NAMALWA (cell line): ENCODE data around the gene POLG2.

Experiments
- DNase-seq: peaks from one replicate; pipeline ENCODE4 v3.0.0-alpha.2; 2015; ENCODE audit warnings: low spot score

Gene POLG2

GRCh38 chr17:64496786-64497564 lies at the start of gene POLG2:
Gene POLG2 (minus strand): TSS chr17:64497054. CDS start chr17:64496968, 86 bp downstream.
- peak; percentile 97 for DNase-seq

- no peak for DNase-seq
These were observed 47.9 kb upstream of the POLG2 start for GRCh38 chr17:64544742-64545141.

DNA sequence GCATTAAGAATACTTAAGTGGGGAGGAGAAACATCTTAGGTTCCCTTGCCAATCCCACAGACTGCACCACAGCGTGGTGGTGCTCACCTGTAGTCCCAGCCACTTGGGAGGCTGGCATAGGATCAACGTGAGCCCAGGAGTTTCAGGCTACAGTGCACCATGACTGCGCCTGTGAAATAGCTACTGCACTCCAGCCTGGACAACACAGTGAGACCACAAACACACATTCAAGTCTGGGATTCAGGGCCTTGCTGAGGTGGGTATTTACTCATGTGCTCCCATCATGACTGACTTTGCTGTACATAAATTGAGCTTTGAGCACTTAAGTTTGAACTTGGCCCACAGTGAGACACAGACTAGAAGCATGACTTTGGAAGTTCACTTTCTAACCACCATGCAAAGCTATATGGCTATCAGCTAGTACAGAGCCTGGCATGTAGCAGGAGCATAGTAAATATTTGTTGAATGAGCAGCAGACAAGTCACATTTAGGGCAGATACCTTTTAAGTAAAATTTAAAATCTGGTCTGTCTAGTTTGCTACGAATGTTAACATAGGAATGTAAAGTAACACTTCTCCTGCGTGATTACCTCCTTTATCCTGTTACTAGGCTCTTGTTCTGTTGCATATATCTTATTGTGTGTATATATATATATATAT lies 43.4 kb upstream of the POLG2 start:
- no peak for DNase-seq

GRCh38 chr17:64538508-64539130 lies 41.8 kb upstream of the POLG2 start:
- DNase-seq, result no peak

DNA sequence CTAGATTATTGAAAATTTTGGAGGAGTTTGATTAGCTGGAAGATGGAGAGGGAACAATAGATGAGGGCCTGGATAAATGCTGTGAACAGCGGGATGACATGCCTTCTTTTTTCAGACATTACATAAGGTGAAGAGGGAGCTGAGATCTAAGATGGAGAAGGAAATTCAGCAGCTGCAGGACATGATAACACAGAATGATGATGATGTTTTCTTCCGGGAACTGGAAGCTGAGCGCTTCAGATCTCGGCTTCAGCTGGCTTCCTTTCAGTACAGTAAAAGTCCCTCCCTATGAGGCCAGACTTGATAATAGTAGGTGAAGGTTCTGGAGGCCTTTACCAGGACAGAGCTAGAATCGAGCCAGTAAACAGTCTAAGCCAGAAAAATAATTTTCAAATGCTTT lies 40.6 kb upstream of the POLG2 start:
- DNase-seq, result no peak

- no peak for DNase-seq
These were observed 40.1 kb upstream of the POLG2 start for GRCh38 chr17:64536913-64537312.

GRCh38 chr17:64535357-64535756 lies 38.5 kb upstream of the POLG2 start:
- DNase-seq, result no peak

DNA sequence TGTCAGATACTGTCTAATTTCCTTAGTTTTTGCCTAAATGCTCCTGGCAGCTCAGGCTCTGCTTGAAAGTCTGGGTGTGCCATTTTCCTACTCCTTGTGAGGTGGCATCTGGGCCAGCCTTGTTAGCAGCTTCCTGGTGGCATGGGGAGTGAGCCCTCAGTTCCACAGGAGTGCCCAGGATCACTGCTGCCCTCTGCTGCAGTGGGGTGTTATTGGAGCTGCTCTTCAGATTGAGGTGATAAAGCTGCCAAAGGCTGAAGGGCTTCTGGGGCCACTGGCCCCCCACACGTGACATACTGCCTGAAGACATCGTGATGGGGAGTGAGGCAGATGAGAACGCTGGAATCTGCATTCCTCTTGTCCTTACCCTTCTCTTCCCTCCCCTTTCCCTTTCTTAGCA lies 37.3 kb upstream of the POLG2 start:
- DNase-seq, result peak; percentile 35

GRCh38 chr17:64533784-64534183 lies 36.9 kb upstream of the POLG2 start:
- no peak for DNase-seq

DNA sequence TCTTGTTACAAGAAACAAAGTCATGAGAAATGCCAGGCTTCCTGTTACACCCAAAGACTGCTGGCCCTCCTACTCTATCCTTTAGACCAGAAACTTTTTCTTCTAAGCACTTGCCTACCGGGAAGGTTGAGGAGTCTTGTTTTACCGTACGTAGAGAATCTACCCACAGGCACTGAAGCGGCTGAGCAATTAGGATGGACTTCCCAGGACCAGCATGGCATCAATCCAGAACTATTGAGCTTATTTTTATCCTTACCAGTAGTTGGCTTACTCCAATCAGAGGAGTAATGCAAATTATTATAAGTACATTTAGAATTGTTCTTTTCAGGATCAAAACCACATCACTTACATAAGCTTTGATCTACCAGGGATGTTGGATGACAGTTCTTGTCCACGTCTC lies 35.6 kb upstream of the POLG2 start:
- no peak for DNase-seq

DNA sequence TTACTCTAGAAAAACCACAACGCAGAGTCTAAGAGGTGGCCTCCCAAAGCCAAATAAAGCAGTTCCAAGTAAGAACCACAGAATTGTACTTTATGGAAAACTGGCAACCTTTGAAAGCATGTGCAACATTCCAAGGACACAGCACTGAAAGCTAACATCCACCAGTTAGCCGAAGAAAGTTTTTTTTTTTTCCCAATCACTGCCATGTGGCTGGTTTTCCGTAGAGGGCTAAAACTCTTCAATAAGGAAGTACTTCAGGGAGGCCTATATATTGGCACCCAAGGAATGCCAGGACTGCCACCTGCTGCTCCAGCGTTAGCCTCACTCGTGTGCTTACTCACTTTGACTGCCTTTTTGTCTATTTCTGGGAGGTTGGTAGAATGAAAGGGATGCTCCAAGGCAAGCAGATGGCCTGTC lies 35.1 kb upstream of the POLG2 start:
- no peak for DNase-seq

DNA sequence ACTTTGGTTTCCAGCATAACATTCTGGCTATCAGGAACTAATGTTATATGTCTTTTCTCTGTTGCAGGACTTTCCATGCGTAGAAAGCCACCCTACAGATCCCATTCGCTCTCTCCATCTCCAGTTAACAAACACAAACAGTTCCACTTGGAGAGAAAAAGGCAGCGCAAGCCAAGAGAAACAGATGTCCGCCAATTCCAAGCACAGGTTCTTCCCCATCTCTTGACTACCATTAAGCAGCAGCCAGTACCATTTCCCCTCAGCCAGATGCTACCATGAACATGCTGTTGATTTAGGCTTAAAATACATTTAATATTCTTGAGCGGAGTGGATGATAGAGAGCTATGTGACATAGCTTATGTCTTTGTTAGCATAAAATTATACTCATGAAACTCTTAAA lies 32.4 kb upstream of the POLG2 start:
- DNase-seq, result no peak

- no peak for DNase-seq
These were observed 31.1 kb upstream of the POLG2 start for GRCh38 chr17:64527914-64528313.

DNA sequence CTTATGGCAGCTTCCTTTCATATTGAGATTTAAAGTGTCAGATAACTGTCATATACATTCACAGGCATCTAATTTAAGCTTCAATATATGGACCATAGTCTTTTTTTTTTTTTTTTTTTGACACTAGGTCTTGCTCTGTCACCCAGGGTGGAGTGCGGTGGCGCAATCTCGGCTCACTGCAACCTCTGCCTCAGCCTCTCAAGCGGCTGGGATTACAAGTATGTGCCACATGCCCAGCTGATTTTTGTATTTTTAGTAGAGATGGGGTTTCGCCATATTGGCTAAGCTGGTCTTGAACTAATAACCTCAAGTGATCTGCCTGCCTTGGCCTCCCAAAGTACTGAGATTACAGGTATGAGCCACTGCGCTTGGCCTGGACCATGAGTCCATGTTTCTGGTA lies 23.5 kb upstream of the POLG2 start:
- no peak for DNase-seq

GRCh38 chr17:64519601-64520000 lies 22.7 kb upstream of the POLG2 start:
- DNase-seq, result no peak

- DNase-seq, result no peak
These were observed 19.0 kb upstream of the POLG2 start for GRCh38 chr17:64515829-64516228.

DNA sequence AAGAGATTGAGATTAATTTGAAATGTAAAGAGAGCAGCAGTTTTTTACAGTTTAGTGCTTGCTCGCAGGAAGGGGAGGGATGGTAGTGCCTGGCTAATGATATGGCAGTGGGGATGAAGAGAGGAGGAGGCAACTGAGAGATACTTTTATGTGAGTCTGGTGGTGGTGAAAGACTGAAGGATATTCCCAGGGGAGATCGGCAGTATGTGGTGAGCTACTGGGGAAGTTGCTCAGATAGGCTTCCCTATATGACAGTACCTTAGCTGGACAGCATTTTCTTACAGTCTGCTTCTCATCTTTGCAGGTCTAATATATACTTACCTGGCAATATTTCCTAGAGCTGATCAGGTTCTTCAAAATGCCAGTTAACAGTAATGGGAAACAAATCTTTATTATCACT lies 18.6 kb upstream of the POLG2 start:
- no peak for DNase-seq

DNA sequence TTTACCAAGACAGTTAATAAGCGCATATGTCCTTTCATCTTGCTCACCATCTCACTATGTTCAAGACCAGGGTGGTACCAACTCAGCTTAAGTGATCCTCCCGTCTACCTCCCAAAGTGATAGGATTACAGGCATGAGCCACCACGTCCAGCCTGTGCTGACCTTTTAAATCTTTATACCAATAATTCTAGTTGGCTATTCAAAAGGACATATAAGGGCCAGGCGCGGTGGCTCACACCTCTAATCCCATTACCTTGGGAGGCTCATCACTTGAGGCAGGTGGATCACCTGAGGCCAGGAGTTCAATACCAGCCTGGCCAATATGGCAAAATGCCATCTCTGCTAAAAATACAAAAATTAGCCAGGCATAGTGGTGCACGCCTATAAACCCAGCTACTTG lies 12.3 kb upstream of the POLG2 start:
- no peak for DNase-seq

DNA sequence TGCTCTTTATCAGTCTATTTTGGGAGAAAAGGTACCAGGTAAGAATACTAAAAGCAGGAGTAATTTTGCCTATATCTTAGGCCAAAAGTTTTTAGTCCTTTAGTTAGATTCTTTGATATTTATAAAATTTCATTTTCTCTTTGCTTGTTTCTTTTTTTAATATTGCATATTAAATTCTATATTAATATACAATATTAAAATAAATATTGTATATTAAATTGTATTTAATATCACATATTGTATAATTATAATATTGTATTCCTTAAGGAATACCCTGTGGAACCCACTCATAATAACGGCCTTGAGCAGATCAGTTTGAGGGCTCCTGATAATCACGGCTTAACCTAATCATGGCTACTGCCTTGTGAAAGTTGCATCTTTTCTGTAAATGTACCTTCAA lies 11.8 kb upstream of the POLG2 start:
- DNase-seq, result no peak

DNA sequence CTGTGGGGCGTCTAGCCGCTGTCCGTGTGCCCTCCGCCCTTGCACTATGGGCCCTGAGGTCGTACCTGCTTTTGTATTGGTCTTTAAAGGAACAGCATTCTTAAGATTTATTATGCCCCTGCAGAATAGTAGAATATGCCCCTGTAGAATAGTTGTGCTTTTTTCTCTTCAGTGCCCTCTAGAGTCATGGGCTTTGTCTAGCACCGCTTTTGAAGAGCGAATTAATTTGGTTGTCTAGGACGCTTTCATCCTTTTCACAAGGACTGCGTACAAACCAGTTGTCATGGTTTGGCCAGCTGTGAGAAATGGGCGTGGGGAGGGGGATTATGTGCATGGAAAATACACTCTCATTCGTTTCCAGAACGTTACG lies 10.5 kb upstream of the POLG2 start:
- peak; percentile 93 for DNase-seq

- peak; percentile 96 for DNase-seq
These were observed 9.9 kb upstream of the POLG2 start, which contains the start of gene CEP95 for GRCh38 chr17:64506576-64507412. Gene CEP95 (plus strand): TSS chr17:64506977. CDS start chr17:64507098, 121 bp downstream.

GRCh38 chr17:64506201-64506575 lies 9.3 kb upstream of the POLG2 start, which contains the start of gene DDX5:
Gene DDX5 (minus strand): TSS chr17:64506289. CDS start chr17:64506119, 170 bp downstream.
- no peak for DNase-seq
